GM19372 (cell line): Measurements from ENCODE around the gene CDAN1.

Source experiments
- ATAC-seq: cut with Tn5 transposase; IDR thresholded peaks from one replicate; pipeline ENCODE4 v1.9.1; 2021; ENCODE audit warnings: mild to moderate bottlenecking, low read depth, moderate library complexity; ENCODE audit not compliant: unreplicated experiment

The CDAN1 gene

GRCh38 chr15:42735382-42736165 lies 1.4 kb downstream of the CDAN1 start:
- ATAC-seq: no peak

DNA sequence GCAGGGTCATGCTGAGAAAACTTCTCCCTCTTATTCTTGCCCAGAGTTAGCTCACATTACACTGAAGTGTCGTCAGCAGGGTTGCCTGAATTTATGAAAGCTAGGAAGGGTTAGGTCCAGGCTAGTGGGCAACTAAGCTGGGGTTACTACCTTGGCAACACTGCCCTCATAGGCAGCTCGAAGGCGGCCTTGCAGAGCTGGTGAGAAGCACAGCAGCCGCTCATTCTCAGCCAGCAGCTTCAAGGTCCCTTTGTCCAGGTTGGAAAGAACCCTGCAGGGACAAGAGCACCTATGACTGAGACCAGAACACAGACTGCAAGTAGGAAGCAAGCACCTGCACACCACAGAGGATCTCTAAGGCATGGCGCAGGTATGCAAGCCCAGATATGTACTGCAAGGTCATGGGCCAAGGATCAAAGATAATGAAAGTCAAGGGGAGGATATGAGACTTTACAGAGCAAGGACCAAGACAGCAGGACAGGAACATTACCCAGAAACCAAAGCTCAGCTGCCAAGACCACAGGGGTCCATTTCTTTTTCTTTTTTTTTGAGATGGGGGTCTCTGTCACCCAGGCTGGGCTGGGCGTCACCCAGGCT lies 2.8 kb downstream of the CDAN1 start:
- no peak for ATAC-seq

GRCh38 chr15:42733027-42733426 lies 3.9 kb downstream of the CDAN1 start:
- ATAC-seq: no peak

DNA sequence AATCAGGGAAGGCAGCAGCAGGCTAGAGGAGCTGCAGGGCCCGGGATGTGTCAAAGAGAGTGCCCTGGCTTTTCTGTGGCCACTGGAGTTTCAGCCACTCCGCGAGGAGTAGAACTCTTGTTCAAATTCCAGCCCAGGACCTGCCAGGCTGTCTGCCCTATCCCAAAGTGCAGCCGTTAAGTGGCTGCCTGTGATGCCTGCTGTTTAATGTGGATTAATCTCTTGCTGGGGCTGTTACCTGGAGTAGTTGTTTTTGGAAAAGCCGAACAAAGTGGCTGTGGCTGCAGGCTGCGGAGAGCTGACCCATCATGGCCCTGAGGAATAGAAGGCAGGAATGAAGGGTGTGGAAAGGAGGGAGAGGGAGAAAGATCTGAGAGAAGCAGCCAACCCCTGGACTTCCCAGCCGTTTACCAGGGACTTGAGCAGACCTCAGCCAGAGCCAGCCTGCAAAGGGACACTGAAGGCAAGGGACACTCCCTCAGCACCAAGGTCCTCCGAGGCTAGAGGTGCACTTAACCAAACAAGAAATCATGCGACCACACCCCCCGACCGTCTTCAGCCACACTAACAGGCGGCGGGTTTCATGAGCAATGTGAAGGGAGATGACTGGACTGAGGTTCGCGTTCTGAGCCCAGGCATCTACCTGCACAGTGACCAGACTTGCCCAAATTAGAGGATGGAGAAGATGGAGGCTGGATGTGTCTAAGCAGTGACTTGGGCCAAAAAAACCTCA lies 4.7 kb downstream of the CDAN1 start:
- ATAC-seq: no peak

DNA sequence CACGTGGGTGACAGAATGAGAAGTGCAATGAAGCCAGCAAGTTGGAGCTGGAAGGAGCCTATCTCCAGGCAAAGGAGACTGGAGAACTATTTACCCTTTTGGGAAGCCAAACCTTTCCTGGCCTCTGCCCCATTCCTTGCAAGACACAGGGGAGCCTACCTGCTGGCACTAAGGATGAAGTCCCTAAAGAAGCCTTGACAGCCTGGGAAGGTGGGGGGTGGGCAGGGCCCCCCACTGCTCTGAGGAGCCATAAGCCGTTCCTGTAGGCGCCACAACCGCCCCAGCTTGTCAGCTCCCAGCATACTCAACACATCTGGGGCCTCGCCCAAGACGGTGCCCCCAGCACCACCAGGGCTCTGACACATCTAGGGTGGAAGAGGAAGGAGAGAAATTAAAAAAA lies 5.5 kb downstream of the CDAN1 start:
- no peak for ATAC-seq

DNA sequence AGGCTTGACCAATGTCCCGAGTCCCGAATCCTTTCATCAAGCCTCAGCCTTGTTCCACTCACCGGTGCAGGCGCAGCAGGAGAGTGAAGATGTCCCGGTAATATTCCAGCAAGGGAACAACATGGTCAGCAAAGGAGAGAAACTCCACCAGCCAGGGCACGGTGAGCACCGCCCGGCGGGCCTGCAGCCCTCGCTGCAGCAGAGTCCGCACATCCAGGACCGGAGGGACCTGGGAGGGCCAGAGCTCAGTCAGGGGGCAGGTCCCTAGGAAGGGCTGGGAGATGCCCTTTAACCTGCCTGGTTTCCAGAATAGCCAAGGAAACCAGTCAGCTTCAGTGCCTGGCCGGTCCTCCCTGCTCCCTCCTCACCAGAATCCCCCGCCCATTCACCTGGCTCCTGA lies 6.4 kb downstream of the CDAN1 start:
- ATAC-seq: no peak

DNA sequence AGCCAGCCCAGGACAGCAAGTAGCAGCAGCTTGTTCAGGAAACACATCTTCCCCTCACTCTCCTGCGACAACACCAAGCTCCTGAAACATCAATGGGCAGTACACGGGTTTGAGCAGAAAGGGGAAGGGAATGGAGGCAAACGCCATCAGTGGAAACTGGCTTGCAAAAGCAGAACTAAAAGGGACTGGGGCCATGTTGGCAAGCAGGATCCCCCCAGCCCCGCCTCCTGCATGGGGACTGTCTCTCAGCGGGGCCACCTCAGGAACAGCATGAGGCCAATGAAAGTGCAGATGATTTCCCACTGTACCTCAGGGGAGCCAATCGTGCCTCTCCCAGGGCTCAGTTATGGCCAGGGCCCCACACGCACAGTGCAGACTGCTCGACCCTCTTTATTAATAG lies 6.8 kb downstream of the CDAN1 start:
- no peak for ATAC-seq

DNA sequence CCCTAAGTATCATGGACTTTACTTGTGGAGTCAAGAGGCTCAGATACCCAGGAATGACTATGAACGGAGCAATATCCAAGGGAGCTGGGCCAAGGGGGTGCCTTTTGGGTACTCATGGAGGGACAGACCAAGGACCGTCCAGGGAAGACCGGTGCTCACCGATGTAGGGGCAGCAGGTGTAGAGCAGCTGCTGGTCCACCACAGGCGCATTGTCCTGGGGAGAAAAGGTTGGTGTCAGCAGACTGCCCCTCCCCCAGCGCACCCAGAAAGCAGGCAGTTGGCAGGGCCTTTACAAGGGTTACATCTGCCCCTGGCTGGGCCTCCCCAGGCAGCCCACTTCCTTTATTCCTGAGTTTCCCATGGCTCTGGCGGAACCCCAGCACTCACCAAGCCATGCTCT lies 7.5 kb downstream of the CDAN1 start:
- ATAC-seq: no peak

GRCh38 chr15:42728972-42729371 lies 8.0 kb downstream of the CDAN1 start:
- no peak for ATAC-seq

GRCh38 chr15:42728560-42728959 lies 8.4 kb downstream of the CDAN1 start:
- no peak for ATAC-seq

DNA sequence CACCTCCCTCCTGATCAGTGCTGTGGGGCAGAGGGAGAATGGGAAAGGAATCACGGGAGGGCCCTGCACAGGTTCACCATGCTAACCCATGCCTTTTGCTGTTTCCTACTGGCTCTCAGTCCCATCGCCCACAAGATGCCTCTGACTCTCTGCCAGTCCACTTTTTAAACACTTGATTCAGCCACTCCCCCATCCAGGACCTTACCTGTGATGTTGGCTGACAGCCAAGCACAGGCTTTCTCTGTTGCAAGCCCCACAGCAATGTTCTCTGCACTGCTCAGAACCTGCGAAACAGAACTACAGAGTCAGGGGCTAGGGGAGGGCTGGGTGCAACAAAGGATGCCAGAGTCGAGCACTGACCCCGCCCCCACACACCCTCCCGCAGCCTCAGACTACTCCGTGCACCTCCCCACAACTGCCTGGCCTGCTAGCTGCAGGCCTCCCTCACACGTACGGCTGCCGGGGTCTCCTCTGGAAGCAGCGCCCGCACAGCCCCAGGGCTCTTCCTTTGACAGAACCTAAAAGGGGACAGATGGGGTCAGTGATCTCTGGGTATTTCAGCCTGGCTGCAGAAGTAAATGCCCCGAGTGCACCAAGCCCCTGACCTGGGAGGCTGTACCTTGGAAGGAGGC lies 9.1 kb downstream of the CDAN1 start:
- ATAC-seq: no peak

- ATAC-seq: no peak
These were observed 10.8 kb downstream of the CDAN1 start for GRCh38 chr15:42726114-42726513.

DNA sequence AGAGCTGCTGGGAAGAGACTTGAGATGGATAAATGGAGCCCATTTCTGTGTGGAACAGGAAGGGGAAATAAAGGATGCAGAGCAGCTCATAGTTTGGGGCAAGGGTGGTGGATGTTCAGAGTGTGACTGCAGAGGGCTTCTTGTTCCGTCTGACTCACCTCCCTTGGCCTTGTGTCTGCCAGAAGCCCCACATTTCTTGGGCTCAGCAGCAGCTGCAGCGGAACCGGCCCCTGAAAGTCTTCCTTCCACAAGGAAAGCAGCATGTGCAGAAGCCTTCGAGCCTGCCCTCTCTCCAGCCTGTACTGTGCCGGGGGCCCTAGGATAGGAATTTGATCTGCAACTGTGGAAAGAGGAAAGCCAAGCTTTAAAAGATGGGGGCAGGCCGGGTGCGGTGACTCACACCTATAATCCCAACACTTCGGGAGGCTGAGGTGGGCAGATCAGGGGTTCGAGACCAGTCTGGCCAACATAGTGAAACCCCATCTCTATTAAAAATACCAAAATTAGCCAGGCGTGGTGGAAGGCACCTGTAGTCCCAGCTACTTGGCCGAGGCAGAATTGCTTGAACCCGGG lies 11.5 kb downstream of the CDAN1 start:
- no peak for ATAC-seq

DNA sequence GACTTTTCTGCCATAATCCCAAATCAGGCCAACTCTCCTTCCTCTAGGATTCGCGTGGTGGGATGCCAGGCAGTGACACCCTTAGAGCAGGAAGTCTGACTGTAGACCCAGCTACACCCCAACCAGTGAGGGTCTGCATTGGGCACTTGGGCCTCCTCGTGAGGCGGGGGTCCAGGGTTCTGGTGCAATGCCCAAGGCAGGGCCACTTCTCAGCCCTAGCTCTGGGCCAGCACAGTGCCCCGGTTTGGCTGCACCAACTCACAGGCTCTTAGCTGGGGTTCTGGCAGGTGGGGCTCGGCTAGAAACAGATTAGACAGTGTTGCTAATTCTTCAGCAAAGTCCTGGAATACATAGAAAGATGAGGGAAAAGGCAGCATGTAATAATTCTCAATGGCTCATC lies 12.7 kb downstream of the CDAN1 start:
- ATAC-seq: no peak

- no peak for ATAC-seq
These were observed 13.9 kb downstream of the CDAN1 start for GRCh38 chr15:42723068-42723467.

DNA sequence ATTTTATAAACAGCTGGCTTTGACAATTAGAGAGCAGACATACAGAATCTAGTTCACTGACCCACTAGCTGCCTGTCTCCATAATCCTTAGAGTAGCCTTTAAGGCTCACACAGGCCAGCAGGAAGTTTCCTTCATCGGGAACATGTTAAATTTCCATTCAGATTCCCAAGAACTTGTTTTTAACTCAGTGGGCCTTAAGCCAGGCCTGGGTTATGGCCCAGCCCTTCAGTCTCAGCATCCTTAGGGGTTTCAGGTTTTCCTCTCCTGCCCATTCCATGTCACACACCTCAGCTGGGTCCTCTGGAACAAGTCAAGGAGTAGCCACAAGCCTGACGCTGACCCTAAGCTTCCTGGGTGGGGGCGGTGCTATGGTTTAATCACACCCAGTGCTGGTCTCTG lies 15.0 kb downstream of the CDAN1 start:
- no peak for ATAC-seq

DNA sequence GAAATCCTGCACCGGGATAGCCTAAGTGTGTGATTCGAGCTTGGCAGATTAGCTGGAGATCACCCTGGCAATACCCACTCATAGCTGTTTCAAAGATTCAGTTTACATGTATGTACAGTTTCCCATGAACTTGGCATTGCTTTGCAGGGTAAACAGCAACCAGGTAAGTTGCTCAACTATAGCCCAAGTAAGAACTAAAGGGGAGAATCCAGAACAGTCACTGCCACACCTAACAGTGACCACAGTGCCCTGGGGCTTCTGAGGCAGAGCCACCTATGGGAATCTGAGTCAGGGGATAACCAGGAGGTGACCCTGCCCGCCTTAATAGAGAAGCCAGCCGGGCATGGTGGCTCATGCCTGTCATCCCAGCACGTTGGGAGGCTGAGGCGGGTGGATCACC lies 15.9 kb downstream of the CDAN1 start:
- no peak for ATAC-seq

DNA sequence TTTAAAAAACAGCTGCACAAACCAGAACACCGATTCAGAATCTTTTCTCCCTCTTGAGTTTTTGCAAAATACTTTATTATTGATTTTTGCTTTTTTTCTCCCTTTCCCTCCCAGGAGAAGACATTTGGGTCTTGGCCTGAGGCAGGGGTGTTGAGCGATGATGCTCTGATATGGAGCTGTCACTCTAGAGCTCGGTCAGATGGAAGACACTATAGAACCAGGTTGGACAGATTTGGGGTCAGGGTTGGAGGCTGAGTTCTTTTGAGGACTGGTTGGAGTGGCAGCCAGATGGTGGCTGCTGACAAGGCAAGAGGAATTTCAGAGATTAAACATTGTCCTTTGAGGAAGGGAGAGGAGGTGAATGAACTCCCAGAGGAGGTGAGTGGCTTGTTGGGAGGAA lies 16.9 kb downstream of the CDAN1 start:
- ATAC-seq: no peak

DNA sequence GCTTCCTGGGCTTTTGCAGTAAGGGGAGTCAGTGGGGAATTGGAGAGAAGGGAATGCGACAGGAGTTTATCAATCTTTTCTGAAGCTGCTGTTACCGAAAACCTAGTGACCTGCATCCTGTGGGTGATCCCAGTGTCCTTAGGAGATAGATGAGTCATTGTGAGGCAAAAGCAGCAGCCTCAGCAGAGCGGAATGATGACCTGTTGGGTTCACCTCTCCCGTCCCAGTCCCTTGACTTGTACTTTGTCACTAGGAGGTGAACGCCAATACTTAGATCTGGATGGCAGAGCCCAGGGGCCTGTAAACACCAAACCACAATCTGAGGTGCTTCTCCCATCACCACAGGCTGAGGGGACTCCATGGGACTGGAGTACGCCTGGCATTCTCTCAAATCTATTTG lies 17.9 kb downstream of the CDAN1 start:
- ATAC-seq: no peak

GRCh38 chr15:42716626-42717025 lies 20.3 kb downstream of the CDAN1 start:
- no peak for ATAC-seq

DNA sequence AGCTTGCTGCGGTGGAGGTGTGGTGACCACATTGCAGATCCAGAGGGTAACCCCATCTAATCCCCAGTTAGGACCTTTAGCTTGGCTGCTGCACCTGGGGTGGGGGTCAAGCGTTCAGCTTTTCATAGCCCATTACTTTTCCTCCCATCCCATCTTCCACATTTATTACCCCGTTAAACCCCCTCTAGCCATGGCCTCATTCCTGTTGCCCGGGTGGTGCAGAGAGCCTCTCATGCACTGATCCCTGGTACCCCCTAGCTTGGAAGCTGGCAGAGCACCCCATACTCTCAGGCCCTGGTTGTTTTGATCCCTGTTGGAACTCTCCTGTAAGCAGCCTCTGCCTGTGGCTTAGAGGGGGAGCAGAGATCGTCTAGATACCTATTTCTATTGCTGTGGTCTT lies 20.8 kb downstream of the CDAN1 start:
- no peak for ATAC-seq
